Fibroblast of villous mesenchyme (primary cell): ENCODE results near the gene ADH7. TPM values are rescaled to one million over a fixed set of nuclear protein-coding genes. Genes with fewer than 3 reads are reported as not detected.
A peak's percentile ranks its signal among the peaks of the same experiment; 100 is the strongest.

Experiments
- DNase-seq: peaks from one replicate; pipeline ENCODE4 v3.0.0-alpha.2; 2010; ENCODE audit warnings: low read depth
- H3K4me3 ChIP-seq: 2 replicates; pipeline ENCODE4 v1.5.1; 2011; ENCODE audit warnings: low read depth, mild to moderate bottlenecking, low read length
- CTCF ChIP-seq: IDR thresholded peaks from 2 replicates; pipeline ENCODE4 v1.5.1; 2012; ENCODE audit warnings: low read depth, mild to moderate bottlenecking, low read length; ENCODE audit not compliant: insufficient read depth
- total RNA-seq: library from RNA; depleted of rRNA; stranded (reverse); fragments of >200 nt; gene quantifications from 2 replicates; pipeline ENCODE4 v1.2.3, GENCODE V29; 2012

ADH7 gene
- total RNA-seq, 1 donor: not detected

- H3K4me3 ChIP-seq: no peak overlapping the region
- no peak for DNase-seq
- no peak for TF ChIP-seq CTCF
Observed at GRCh38 chr4:99457270-99457669, 22.1 kb upstream of the ADH7 start.

GRCh38 chr4:99447513-99447912 is 12.4 kb upstream of the ADH7 start:
- DNase-seq: no peak
- H3K4me3 ChIP-seq: no peak overlapping the region
- TF ChIP-seq CTCF: no peak

GRCh38 chr4:99447079-99447478 is 11.9 kb upstream of the ADH7 start:
- no peak for TF ChIP-seq CTCF
- no peak overlapping the region for H3K4me3 ChIP-seq
- peak; percentile 61 for DNase-seq

GRCh38 chr4:99438405-99438780 is 3.3 kb upstream of the ADH7 start:
- TF ChIP-seq CTCF: no peak
- H3K4me3 ChIP-seq: no peak overlapping the region
- DNase-seq: peak; percentile 35

GRCh38 chr4:99437723-99438404 is 2.7 kb upstream of the ADH7 start:
- TF ChIP-seq CTCF: no peak
- DNase-seq: peak; percentile 9
- no peak overlapping the region for H3K4me3 ChIP-seq

GRCh38 chr4:99436976-99437722 is 2.0 kb upstream of the ADH7 start:
- TF ChIP-seq CTCF: no peak
- H3K4me3 ChIP-seq: no peak overlapping the region
- peak; percentile 43 for DNase-seq
